Caki2 (cell line): Measurements from ENCODE around the gene LANCL2. TPM values are rescaled to one million over a fixed set of nuclear protein-coding genes. Genes with fewer than 3 reads are reported as not detected.
"Not testable (repeated sequence)": the region's sequence is repeated elsewhere in the genome, so short reads cannot be mapped to it uniquely, and the experiment has no call there.

Source experiments
- DNase-seq: peaks from one replicate; pipeline ENCODE4 v3.0.0-alpha.2; 2015; ENCODE audit warnings: low read depth
- in situ Hi-C: cut with HindIII; loops from 2 replicates; pipeline ENCODE4 v1.10.0; 2016; ENCODE audit warnings: low sequenced_read_pairs, low pct_unique_long_range_greater_than_20kb, mixed read lengths
- total RNA-seq: library from RNA; depleted of rRNA; stranded (reverse); fragments of >200 nt; shearing (Covaris generic); gene quantifications from 2 replicates; pipeline ENCODE4 v1.2.3, GENCODE V29; 2014; ENCODE audit warnings: low replicate concordance

The LANCL2 gene
- total RNA-seq, 1 experiment from 2014 or later = 14.2 TPM

DNA sequence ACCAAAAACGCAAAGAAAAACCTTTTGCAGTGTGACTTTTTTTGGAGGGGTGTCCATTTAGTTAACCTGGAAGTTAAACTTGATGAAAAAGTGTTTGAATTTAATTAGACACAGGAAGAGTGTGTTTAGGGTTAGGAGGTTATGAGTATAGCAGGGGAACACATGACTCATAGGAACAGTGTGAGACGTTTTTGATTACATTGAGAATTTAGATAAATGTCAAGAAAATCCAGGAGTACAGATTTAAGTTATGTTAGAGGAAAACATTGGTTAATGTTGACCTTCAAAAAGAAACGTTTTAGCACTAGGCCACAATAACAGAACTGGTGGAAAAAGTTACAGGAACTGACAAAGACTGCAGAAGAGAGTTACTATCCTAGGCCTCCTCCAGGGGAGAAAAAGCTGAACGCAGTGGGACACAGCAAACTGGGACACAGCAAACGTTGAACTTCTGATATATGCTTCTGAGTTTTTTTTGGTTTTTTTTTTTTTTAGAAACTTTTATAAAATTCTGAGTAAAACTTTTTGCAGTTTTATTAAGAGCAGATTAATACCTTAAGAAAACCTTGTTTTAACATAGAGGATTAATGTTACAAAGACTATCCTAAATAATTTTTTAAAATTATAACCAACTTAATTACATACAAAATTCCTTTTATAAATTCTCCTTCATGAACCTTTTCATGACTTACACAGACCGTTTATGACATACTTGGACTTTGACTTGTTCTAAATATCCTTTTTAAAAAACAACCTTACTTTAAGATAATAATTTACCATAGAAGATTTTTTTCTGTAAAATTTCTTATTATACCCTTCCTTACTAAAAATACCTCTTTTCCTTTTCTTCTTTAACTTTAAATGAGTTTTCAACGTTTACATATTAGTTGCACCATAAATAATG lies 22.2 kb downstream of the LANCL2 start:
- DNase-seq = no peak
- in situ Hi-C loops = no loop called here

DNA sequence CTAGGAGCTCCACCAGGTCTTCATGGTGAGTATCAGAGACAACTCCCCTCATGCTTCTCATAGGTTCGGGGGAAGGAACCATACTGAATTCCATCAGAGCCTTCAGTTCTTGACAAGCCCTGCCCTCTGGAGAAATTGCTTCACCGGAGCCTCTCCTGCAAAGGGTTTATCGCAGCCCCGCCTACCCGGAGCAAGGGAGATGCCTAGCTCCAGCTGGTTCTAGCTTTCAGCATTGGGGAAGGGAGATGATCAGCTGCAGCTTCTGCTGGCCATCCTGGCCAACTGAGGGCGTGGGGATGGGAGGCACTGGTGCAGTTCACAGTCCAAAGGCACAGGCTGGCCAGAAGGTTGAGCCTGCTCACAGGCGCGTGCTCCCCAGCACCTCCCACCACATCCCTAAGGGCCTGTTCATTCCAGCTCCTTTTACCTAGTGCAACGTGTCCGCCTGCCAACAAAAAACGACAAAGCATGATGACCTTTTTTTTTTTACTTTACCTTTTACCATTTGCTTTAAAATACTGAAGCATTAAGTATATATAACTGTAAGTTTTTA lies 31.2 kb downstream of the LANCL2 start:
- no peak for DNase-seq
- in situ Hi-C loops = no loop called here

DNA sequence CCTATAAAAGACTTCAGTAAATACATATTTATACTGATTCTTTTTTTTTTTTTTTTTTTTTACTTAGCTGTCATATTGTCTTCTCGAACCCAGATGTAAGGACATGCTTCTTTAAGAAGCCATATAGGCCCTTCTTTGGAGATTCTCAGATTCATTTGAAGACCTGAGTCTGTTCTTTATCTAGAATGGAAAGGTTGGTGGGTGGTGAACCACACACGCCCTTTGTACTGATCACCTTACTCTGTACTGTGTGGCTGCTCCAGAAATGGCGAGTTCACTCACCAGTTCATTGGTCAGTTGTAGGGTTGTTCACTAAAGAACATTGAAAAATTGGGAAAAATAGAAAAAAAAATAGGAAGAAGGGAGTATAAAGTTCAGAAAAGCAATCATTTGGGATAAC lies 32.5 kb downstream of the LANCL2 start:
- in situ Hi-C loops = no loop called here
- no peak for DNase-seq

DNA sequence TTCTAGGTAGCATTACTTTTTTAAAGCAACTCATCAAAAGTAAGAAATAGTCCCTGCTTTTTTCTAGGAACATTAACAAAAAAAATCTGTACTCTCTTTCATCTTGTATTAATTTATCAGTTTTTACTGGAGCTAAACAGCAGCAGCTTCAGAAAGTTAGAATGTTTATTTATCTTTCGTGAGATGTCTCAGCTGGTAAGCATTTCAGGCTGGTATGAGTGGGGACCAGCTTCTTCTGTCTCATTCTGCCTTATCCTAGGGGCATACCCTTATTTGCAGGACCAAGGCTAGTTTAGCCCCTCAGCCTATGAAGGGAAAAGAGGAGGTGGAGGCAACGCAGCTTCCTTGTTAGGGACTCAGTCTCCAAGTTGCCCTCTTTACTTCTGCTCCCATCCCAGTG lies 35.1 kb downstream of the LANCL2 start:
- in situ Hi-C loops = no loop called here
- no peak for DNase-seq

DNA sequence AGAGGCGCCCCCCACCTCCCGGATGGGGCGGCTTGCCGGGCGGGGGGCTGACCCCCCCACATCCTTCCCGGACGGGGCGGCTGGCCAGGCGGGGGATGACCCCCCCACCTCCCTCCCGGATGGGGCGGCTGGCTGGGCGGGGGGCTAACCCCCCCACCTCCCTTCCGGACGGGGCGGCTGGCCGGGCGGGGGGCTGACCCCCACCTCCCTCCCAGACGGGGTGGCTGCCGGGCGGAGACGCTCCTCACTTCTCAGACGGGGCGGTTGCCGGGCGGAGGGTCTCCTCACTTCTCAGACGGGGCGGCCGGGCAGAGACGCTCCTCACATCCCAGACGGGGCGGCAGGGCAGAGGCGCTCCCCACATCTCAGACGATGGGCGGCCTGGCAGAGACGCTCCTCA lies 37.4 kb downstream of the LANCL2 start:
- in situ Hi-C loops, DNase-seq: not testable (repeated sequence)

DNA sequence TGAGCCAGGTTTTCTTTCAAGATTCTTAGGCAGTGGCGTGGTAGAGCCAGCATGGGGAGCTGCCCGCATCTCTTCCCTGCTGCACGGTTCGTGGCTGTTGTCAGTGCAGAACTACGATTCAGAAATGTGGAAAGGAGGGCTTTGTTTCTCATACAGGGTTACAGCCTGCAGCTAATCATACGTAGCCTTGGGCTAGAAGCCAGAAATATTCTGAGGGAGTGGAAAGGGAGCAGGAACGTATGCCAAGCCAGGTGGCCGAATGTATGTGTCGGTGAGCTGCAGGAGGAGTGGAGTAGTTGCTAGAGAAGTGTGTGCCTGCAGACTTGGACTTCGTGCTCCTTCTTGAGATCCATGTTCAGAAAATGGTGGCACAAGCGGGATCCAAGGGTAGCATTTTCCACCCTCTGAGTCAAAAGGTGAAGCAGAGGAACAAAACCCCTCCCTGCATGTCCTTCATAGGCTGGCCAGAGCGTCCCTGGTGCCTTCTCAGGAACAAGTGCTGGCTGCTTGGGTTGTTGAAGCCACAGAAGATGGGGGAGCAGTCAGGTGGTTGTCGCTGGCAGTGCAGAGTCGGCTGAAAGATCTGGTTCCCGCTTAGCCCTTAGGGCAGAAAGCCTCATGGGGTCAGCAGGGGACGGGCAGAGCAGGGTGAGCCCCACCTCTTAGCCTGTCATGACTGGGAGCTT lies 40.9 kb downstream of the LANCL2 start:
- in situ Hi-C loops = no loop called here
- no peak for DNase-seq

DNA sequence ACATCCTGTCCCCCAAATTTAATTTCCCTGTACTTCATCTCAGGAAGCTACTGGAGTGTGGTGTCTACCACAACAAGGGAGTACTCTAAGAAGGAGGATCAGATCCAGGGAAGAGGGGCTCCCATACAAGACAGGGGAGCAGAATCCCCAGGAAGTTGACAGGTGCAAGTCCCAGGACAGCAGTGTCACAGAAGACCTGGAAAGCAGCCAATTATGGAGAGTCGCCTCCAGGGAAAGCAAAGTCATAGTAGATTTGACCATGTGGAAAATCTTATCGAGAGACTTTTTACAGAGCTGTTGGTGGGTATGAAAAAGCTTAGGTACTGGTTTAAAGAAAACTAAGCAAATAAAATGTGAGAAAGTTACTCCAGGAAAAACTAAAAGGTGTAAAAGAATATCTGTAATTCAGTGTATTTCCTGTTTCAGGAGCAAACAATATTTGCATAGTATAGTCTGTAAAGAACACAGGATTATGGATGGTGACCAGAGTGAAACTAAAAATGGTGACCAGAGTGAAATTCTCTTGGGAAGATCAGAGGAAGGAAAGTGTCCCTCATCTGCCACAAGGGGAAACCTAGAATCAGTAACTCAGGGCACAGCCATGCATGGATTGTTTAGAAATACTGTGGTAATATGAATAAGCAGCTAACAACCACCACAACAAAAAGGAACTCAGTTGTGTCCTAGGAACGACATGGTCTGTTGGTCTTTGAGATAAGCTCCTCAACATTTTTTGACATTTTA lies 44.5 kb downstream of the LANCL2 start:
- peak; percentile 37 for DNase-seq
- in situ Hi-C loops = no loop called here

DNA sequence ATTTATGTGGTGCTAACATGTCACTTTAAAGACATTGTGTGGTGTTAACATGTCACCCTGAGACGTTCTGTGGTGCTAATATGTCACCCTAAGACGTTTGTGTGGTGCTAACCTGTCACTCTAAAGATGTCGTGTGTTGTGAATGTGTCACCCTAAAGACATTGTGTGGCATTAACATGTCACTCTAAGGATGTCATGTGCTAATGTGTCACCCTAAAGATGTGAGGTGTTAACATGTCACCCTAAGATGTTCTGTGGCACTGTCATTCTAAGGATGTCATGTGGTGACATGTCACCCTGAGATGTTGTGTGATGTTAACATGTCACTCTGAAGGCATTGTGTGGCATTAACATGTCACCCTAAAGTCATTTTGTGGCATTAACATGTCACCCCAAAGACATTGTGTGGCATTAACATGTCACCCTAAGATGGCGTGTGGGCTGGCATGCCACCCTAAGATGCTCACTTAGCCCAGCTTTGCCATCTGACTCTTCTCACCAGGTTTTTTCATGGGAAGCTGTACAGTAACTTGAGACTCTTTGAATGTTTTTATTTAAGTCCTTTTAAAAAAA lies 45.6 kb downstream of the LANCL2 start:
- in situ Hi-C loops = no loop called here
- DNase-seq = no peak

DNA sequence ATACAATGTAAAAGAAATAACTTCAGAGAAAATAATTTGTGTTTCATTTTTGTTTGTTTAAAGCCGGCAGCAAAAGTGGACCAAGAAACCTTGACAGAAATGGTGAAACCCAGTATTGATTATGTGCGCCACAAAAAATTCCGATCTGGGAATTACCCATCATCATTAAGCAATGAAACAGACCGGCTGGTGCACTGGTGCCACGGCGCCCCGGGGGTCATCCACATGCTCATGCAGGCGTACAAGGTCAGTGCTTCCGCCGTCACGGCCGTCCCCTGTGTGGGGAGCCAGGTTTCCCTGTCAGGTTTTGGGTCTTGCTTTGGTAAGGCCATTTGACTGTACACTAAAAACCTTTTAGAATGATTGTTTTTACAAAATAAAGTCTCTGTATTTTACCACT lies 46.7 kb downstream of the LANCL2 start:
- in situ Hi-C loops = no loop called here

DNA sequence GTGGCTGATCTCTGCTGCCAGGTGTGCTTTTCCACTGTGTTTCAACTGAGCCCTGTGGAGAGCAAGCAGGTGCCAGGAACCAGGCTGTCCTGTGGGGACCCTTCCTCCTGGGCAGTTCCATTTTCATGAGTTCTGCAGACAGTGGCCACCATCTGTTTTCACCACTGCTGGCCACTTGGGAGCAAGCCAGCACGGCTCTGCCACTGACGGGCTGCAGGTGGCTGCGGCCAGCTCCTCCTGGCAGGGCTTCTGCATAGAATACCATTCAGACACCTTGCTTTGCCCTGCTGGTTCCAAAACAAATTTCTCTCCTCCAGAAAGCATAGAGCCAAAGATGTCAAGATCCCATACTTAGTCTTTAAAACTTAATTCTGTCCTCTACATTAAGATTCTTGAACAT lies 48.3 kb downstream of the LANCL2 start:
- in situ Hi-C loops = no loop called here
- DNase-seq = no peak

More for the DNA sequence above, 46.7 kb downstream of the LANCL2 start:
- DNase-seq = no peak

DNA sequence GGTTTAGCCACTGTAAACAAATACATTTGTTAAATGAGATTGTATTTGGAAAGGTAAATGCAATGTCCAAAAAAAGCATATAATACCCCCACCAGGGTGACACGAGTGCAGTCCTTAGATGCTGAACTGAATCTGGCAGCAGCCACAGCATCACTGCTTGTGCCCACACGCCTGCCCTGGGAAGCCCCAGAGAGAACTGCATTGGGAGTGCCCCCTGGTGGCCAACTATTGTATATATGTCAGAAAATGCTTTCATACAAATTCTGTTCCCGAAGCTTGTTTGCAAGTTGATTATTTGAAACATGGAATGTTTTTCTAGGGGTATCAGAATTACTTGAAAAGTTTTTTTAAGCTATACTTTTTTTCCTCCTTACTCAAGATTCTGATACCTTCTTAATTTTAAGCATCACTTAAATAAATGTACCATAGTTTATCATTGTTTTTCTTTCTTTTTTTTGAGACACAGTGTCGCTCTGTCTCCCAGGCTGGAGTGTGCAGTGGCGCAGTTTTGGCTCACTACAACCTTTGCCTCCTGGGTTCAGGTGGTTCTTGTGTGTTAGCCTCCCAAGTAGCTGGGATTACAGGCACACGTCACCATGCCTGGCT lies 50.1 kb downstream of the LANCL2 start:
- in situ Hi-C loops = no loop called here
- peak; percentile 43 for DNase-seq

DNA sequence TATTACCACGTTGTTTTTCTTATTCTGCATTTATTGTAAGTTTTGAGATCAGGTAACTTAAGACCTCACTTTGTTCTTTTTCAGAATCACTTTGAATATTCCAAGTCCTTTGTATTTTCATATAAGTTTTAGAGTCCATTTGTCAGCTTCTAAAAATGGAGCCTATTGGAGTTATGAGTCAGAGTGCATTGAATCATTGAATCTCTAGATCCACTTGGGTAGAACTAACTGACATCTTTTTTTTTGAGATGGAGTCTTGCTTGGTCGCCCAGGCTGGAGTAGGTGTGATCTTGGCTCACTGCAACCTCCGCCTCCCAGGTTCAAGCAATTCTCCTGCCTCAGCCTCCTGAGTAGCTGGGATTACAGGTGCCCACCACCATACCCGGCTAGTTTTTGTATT lies 52.3 kb downstream of the LANCL2 start:
- peak; percentile 26 for DNase-seq
- in situ Hi-C loops = not testable (repeated sequence)

DNA sequence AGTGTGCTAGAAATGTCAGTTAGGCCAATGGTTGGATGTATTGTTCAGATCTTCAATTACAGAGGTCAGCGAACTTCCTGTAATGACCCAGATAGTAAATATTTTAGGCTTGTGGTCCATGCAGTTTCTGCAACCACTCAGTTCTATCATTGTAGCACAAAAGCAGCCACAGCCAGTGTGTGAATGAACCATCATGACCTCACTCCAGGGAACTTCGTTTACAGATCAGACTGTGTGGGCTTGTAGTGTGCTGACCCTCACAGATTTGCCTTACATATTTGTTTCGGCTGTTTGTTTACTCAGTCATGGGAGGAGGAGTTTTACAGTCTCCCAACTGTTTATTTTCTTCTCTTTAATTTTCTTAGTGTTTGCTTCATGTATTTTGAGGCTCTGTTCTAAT lies 55.4 kb downstream of the LANCL2 start:
- no peak for DNase-seq
- in situ Hi-C loops = no loop called here

DNA sequence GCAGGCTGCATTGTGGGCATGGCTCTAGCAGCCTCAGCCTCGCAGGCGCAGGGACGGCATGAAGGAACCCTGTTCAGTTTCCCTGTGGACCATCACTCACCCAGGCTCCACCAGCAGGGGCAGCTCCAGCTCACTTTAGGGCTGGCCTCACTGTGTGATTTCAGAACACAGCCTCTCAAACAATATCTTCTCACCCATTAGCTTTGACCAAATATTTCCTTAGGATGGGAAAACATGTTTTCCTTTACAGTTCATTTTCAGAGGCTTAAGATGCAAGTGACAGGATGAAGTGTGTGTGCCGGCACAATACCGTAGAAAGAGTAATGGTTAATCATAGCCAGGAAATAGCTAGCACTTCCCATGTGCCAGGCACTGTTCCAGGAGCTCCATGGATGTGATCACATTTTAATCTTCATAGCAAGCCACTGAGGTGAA lies 58.2 kb downstream of the LANCL2 start:
- in situ Hi-C loops = no loop called here
- DNase-seq = no peak

DNA sequence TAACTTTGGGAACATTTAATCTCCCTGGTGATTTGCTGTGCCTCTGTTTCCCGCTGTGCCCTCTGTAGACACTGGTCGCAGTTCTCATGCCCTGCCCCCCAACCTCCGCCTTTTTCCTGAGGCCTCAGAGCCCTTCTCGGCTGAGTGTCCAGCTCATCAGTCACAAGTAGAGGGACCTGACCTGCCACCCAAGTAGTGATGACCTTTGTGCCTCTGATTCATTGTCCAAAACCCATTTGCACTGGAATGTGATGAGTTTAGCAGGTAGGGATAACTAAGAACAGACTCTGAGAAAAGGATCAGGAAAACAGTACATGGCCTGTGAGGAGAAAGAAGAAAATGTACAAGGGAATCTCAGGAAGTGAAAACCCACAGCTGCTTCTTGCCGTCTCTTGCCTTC lies 58.8 kb downstream of the LANCL2 start:
- in situ Hi-C loops = no loop called here

DNA sequence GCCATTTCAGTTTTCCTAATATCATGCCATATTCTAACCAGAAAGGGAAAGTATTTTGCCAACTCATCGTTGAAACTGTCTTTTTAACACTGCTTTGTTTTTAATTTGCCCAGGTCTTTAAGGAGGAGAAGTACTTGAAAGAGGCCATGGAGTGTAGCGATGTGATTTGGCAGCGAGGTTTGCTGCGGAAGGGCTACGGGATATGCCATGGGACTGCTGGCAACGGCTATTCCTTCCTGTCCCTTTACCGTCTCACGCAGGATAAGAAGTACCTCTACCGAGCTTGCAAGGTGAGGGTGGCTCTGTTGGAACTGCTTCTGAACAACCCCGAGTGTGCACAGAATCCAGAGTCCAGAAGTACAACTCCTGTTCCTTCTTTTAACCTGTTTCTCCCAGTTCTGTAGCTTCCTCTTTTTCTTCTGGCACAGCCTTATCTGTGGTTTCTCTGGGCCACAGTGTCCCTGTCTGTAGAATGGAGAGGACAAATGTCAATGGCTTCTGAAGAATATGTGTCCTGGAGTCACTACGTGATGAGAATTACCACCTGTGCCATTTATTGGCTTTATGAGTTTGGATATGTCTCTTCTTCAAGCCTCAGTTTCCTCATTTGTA lies 60.1 kb downstream of the LANCL2 start:
- in situ Hi-C loops = no loop called here
- no peak for DNase-seq

More for the DNA sequence above, 58.8 kb downstream of the LANCL2 start:
- DNase-seq = peak; percentile 46

DNA sequence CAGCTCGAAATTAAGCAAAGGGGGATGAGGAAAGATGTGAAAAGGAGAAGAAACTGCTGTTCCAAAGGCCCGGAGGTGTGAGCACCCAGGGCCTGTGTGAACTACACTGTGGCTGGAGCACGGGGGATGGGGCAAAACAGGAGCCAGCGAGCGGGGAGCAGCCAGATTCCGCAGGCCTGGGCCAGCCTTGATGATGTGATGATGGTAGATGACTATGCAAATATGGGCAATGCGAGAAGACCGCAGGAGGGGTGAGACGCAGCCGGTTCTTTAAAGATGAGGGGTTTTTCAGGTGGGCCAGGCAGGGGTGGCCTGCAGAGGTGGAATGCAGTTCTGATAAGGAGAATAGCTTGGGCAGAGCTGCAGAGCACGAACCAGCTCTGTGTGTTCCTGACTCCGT lies 61.5 kb downstream of the LANCL2 start:
- no peak for DNase-seq
- in situ Hi-C loops = no loop called here

DNA sequence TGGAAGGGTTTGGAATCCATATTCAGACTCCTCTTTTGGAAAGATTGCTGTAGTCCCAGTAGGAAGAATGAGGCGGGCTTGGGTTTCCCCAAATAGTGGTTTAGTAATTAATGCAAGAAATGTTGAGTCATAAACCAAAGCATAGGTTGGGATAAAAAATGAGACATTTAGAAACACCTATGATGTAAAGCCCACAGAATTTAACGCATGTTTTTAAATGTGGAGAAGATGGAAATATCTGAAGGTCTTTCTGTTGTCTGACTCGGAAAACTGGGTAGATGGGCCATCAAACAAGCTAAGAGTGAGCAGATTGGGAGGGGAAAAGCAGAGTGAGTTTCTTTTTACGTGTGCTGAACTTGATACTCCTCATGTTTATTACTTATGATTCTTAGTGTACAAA lies 62.2 kb downstream of the LANCL2 start:
- in situ Hi-C loops = no loop called here
- no peak for DNase-seq
